HepG2 (cell line): ENCODE results near the gene GRID1. TPM values are rescaled to one million over a fixed set of nuclear protein-coding genes. Genes with fewer than 3 reads are reported as not detected.

Experiments used
- ATAC-seq: fragments of 200-7000 bp; cut with Tn5 transposase; 3 replicates; pipeline ENCODE4 v1.9.1; 2020; ENCODE audit warnings: mild to moderate bottlenecking, moderate library complexity
- BruUV-seq: library from RNA; stranded (reverse); fragments of 400-500 nt; replicated peaks from 2 replicates; lab custom pipeline; 2021; lab: Mats Ljungman, UMichigan
- CTCF ChIA-PET: fragments of 300-600 bp; formaldehyde crosslinking; extraction: SDS; loops from one replicate; lab custom pipeline; 2021; ENCODE audit warnings: low total read pairs, inconsistent platforms, low intra/inter-chr PET ratio; lab: Yijun Ruan, JAX
- POLR2A ChIA-PET: fragments of 350-600 bp; sonication (Branson Sonifier 250); formaldehyde crosslinking; loops from one replicate; lab custom pipeline; 2020; ENCODE audit warnings: antibody characterized with exemption, inconsistent platforms; lab: Yijun Ruan, JAX
- DNase-seq: peaks from one replicate; pipeline ENCODE4 v3.0.0-alpha.2; 2015; ENCODE audit warnings: low spot score
- FAIRE-seq: peaks from 3 replicates; lab custom pipeline; 2011; peaks lifted over from hg19 to GRCh38; lab: Jason Lieb, UNC
- H2AFZ ChIP-seq: one replicate; pipeline ENCODE4 v1.6.1; 2011; ENCODE audit warnings: low read length, inconsistent platforms
- H3K27ac ChIP-seq: fragments of 300-600 bp; 3 replicates; pipeline ENCODE4 v1.8.0; 2011; ENCODE audit warnings: mixed run types, mild to moderate bottlenecking, mixed read lengths, low read length, inconsistent platforms; ENCODE audit not compliant: insufficient read depth; ENCODE audit errors: extremely low read length
- H3K27me3 ChIP-seq, 2 experiments: fragments of 200-600 bp in 1 of 2; 2 replicates in 1 of 2; 3 replicates in 1 of 2; pipeline versions ENCODE4 v1.6.0 to v1.8.0; 2011; ENCODE audit warnings: low read length in 2 of 2, mild to moderate bottlenecking in 2 of 2, moderate library complexity in 2 of 2, inconsistent platforms in 1 of 2; ENCODE audit not compliant: insufficient read depth in 2 of 2, control insufficient read depth in 1 of 2
- H3K36me3 ChIP-seq, 2 experiments: fragments of 200-600 bp in 1 of 2; replicated peaks in 1 of 2; 2 replicates in 1 of 2; 3 replicates in 1 of 2; pipeline versions ENCODE4 v1.5.1 to v1.8.0; 2011; ENCODE audit warnings: low read length in 2 of 2, inconsistent platforms in 1 of 2; ENCODE audit not compliant: insufficient read depth in 2 of 2, control insufficient read depth in 1 of 2
- H3K4me1 ChIP-seq: 2 replicates; pipeline ENCODE4 v1.5.1; 2012; ENCODE audit warnings: low read length, inconsistent platforms; ENCODE audit not compliant: insufficient read depth
- H3K4me2 ChIP-seq: 2 replicates; pipeline ENCODE4 v1.6.0; 2011; ENCODE audit warnings: low read depth, low read length, inconsistent platforms
- H3K4me3 ChIP-seq, 3 experiments: fragments of 200-600 bp in 1 of 3; sonication (generic), shearing (Covaris generic) in 1 of 3; replicated peaks in 1 of 3; 2 replicates each; pipeline ENCODE4 v1.5.1; 2011 to 2016; ENCODE audit warnings: low read length in 3 of 3, inconsistent platforms in 2 of 3, low read depth in 2 of 3, mild to moderate bottlenecking in 2 of 3, control low read depth in 1 of 3, mixed read lengths in 1 of 3; ENCODE audit not compliant: insufficient read depth in 1 of 3
- H3K79me2 ChIP-seq: one replicate; pipeline ENCODE4 v1.6.1; 2011; ENCODE audit warnings: low read length, inconsistent platforms; ENCODE audit not compliant: insufficient read depth
- H3K9ac ChIP-seq: 2 replicates; pipeline ENCODE4 v1.6.0; 2011; ENCODE audit warnings: mild to moderate bottlenecking, low read depth, low read length, inconsistent platforms; ENCODE audit not compliant: insufficient read depth
- H3K9me3 ChIP-seq: 2 replicates; pipeline ENCODE4 v1.5.1; 2012; ENCODE audit warnings: mild to moderate bottlenecking, low read length
- H4K20me1 ChIP-seq: 2 replicates; pipeline ENCODE4 v1.6.0; 2011; ENCODE audit warnings: inconsistent platforms, mild to moderate bottlenecking, low read length, moderate library complexity; ENCODE audit not compliant: insufficient read depth
- HIC2 ChIP-seq: sonication (generic); formaldehyde crosslinking; IDR thresholded peaks from 2 replicates; pipeline ENCODE4 v1.9.0; 2022; ENCODE audit warnings: low read depth, missing genetic modification reagents
- KDM6A ChIP-seq: IDR thresholded peaks from 2 replicates; pipeline ENCODE4 v1.6.1; 2016; ENCODE audit warnings: low read depth
- NCOA2 ChIP-seq: sonication (generic); formaldehyde crosslinking; IDR thresholded peaks from 2 replicates; pipeline ENCODE4 v1.8.0; 2022; ENCODE audit warnings: inconsistent platforms
- RBAK ChIP-seq: sonication (generic); formaldehyde crosslinking; IDR thresholded peaks from 2 replicates; pipeline ENCODE4 v1.5.1; 2020; ENCODE audit warnings: mild to moderate bottlenecking, missing genetic modification reagents
- TMF1 ChIP-seq: sonication (generic); formaldehyde crosslinking; IDR thresholded peaks from 2 replicates; pipeline ENCODE4 v1.8.1; 2022; ENCODE audit warnings: low read depth, missing genetic modification reagents
- U2AF1 ChIP-seq: fragments of 200-400 bp; formaldehyde crosslinking; optimal IDR thresholded peaks from 2 replicates; pipeline ENCODE3; 2017; ENCODE audit warnings: mild to moderate bottlenecking, low read depth, low read length
- ZMYM3 ChIP-seq: sonication (generic); formaldehyde crosslinking; IDR thresholded peaks from 2 replicates; pipeline ENCODE4 v1.5.1; 2020; ENCODE audit warnings: mild to moderate bottlenecking, missing genetic modification reagents
- ZNF362 ChIP-seq: sonication (generic); formaldehyde crosslinking; IDR thresholded peaks from 2 replicates; pipeline ENCODE4 v1.4.0; 2020; ENCODE audit warnings: missing genetic modification reagents, mild to moderate bottlenecking, borderline replicate concordance
- WGBS: methylation state at CpG from one replicate; pipeline ENCODE4 v1.1.6; 2017; ENCODE audit warnings: low lambda C conversion rate; 5-methylcytosine and 5-hydroxymethylcytosine counted together
- in situ Hi-C: cut with HindIII; loops from 2 replicates; pipeline ENCODE4 v1.10.0; 2017; ENCODE audit warnings: low pct_unique_long_range_greater_than_20kb; ENCODE audit not compliant: extremely low pct_ligation_motif_present
- intact Hi-C: fragments of 100-400 bp; cut with micrococcal nuclease; formaldehyde crosslinking; loops from one replicate; pipeline ENCODE4 v1.10.0; 2022; ENCODE audit not compliant: unreplicated experiment
- polyA plus RNA-seq, 8 experiments: library from polyadenylated mRNA; depleted of rRNA in 3 of 8; stranded (reverse) in 7 of 8; unstranded in 1 of 8; fragments of >200 nt; fragmentation: Illumina TruSeq in 4 of 8; extraction: Trizol in 4 of 8; gene quantifications; 2 replicates each; pipeline versions ENCODE4 v1.2.1 to v1.2.3, GENCODE V29; 2011 to 2016; ENCODE audit warnings: low read depth in 4 of 8, missing spikeins in 1 of 8, mixed read lengths in 1 of 8; ENCODE audit not compliant: insufficient read depth in 1 of 8
- total RNA-seq, 5 experiments: library from RNA; depleted of rRNA; stranded (reverse); fragments of >200 nt; fragmentation: Illumina TruSeq; extraction: Trizol; gene quantifications; 2 replicates each; pipeline ENCODE4 v1.2.3, GENCODE V29; 2016; ENCODE audit warnings: low read depth in 1 of 5

The GRID1 gene
- total and polyA plus RNA-seq, 2 of the 13 experiments (the other 11 are each of a cell fraction or from before 2014, with no cell fraction given) = 0.05 TPM; not detected in 1

GRCh38 chr10:86371116-86371515 lies 4.5 kb upstream of the GRID1 start:
- TF ChIP-seq TMF1 (CRISPR knock-in tag) = no peak
- no peak for TF ChIP-seq U2AF1
- TF ChIP-seq HIC2 (CRISPR knock-in tag) = no peak
- TF ChIP-seq ZMYM3 = no peak
- no peak for TF ChIP-seq RBAK (CRISPR knock-in tag)
- no peak for TF ChIP-seq KDM6A (CRISPR knock-in tag)
- no peak for TF ChIP-seq ZNF362 (CRISPR knock-in tag)
- TF ChIP-seq NCOA2 (CRISPR knock-in tag) = no peak
- intact Hi-C loops (no loop called here), in situ Hi-C loops (loop anchor here (10.0 kb wide), 1 partner anchor 106 kb away; no protein-coding TSS in a partner anchor)
- Histone ChIP-seq H3K4me2 (no peak overlapping the region), H3K4me3 (no peak overlapping the region), H3K36me3 (no peaks in the 10 kb centered on the region), H3K27ac (no peak overlapping the region), H3K79me2 (no peaks in the 10 kb centered on the region), H3K9me3 (no peaks in the 10 kb centered on the region), H3K27me3 (peaks cover 12 to 70% of the 10 kb centered on the region in 2 experiments; a peak in 4 of 5 replicates), H3K9ac (no peak overlapping the region), H2AFZ (no peak overlapping the region), H3K4me1 (no peaks in the 10 kb centered on the region), H4K20me1 (peaks cover 6% of the 10 kb centered on the region; the same call in 1 of the 2 replicates)
- CTCF ChIA-PET = no interaction called here
- ATAC-seq (no peak), FAIRE-seq (no peak), DNase-seq (no peak)
- WGBS = 4% methylated on average over 4 of the region's 7 CpGs
- POLR2A ChIA-PET = no interaction called here
- BruUV-seq = no TSS peak
